SKM-1 (cell line): Measurements from ENCODE around the gene LRRC56.

Source experiments
- DNase-seq: peaks from one replicate; lab custom pipeline; 2025; ENCODE audit not compliant: unreplicated experiment; lab: John Stamatoyannopoulos, UW

The LRRC56 gene

DNA sequence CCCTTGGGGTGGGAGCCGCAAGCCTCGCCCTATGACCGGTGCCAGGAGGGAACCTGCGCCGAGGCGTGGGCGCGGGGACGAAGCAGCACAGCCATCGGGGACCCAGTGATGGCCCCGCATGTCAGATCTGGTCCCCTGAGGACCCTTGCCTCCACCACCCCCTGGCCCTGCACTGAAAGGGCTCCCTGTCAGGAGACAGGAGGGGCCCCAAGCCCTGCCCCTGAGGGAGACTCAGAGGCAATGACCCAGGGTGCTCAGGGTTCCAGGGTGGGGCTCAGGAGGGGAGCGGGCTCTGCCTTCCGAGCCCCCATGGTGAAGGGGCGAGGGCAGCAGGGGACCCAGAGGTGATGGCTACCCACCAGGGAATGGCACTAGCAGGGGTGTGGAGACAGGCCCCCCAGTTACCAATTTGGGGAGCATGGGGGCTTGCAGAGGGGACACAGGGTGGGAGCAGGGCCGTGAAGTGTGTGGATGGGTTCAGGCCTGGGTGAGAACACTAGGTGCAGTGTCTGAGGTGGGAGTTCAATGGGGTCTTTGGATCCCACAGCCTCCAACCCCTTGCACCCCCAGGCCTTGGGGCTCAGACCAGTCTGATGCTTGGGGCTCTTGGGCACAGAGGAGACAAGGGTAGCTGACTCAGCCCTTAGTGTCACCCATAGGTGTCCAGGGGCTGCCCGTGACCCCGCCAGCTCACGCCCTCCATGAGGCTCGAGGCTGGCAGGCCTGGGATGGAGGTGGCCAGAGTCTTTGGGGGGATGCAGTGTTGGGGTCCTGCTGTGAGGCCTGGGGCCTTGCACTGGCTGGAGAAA lies 499 bp downstream of the LRRC56 start:
- DNase-seq, result no peak

- DNase-seq, result no peak
These were observed 1.2 kb downstream of the LRRC56 start for GRCh38 chr11:538431-539051.

GRCh38 chr11:539971-540481 lies 2.7 kb downstream of the LRRC56 start:
- DNase-seq, result no peak

DNA sequence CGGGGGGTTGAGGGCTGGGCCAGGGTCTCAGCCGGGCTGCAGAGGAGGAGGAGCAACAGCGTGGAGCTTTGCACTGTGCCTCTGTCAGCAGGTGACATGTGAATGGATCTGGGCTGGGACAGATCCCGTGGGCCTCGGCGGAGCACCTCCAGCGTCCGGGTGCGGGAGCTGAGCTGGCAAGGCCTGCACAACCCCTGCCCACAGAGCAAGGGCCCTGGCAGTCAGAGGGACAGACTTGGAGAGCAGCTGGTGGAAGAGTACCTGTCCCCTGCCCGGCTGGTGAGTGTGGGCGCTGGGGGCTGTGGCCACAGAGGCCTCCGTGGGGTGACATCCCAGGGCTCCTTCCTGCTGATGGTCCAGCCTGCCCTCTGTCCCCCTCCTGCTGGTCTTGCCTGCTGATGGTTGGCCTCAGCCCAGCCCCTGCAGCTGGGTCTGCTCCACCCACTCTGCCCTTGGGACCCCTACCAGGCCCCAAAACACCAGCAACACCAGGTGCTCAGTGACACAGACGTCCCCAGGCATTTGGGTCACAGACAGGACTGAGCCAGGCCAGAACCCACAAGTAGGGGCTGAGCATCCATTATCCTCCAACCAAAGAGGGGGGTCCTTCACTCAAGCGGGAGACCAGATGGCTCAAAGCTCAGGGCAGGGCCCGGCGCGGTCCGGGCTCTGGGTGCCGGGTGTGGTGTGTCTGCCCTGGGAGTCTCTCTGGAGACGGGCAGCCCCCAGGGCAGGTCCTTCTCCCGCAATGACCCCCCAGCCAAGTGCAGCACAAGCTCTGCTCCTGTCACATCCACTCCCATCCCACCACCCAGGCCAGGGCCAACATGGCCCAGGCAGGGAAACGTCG lies 3.5 kb downstream of the LRRC56 start:
- DNase-seq, result no peak

DNA sequence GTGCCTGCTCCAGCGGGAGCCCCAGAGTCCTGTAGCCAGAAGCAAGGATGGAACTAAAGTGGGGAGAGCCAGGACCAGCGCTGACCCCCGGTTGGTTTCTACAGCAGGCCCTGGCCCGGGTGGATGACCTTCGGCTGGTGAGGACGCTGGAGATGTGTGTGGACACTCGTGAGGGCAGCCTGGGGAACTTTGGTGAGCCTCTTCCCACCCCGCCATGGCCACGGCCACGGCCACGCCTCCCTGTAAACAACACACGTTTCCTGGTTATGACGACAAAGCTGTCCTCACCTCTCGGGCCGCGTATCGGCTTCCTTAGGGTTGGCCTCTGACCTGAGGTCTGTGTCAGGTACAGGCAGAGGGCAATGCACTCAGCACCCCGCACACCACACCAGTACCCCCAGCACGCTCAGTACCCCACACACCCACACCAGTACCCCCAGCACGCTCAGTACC lies 4.1 kb downstream of the LRRC56 start:
- no peak for DNase-seq

DNA sequence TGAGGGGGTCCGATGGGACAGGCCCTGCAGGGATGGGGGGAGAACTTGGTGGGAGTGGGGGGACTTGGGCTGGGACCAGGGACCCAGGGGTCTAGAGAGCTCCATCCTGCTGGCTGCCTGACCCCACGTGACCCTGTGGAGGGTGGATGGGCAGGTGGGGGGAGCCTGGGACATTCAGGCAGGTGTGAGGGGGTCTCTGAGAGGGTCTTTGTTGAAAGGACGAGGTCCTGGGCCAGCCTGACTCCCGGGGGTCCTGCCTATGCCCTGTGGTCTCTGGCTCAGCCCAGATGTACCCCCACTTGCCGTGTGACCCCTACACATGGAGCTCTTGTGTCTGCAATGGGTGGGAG lies 7.5 kb downstream of the LRRC56 start:
- DNase-seq, result no peak

DNA sequence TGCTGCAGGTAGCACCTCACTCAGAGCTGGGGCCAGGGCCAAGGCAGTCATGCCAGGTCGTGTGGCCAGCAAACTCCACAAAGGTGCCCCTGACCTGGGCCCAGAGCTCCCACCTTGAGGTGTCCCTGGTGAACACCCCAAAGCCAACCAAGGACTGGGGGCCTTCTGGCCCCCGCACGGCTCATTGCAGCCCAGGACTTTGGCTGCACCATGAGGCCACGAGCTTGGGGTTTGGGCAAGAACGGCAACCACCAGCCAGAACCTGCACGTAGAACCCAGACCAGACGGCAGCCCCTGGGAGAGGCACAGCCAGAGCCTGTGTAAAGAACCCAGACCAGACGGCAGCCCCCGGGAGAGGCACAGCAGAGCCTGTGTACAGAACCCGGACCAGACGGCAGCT lies 7.8 kb downstream of the LRRC56 start:
- DNase-seq, result no peak

GRCh38 chr11:548700-549603 lies 11.6 kb downstream of the LRRC56 start:
- DNase-seq, result no peak

- DNase-seq, result no peak
These were observed 12.9 kb downstream of the LRRC56 start for GRCh38 chr11:550021-550745.

- no peak for DNase-seq
These were observed 13.4 kb downstream of the LRRC56 start for GRCh38 chr11:550746-551085.

GRCh38 chr11:551131-551530 lies 13.8 kb downstream of the LRRC56 start:
- DNase-seq, result no peak

GRCh38 chr11:551596-551995 lies 14.3 kb downstream of the LRRC56 start:
- DNase-seq, result no peak

GRCh38 chr11:553083-553987 lies 16.0 kb downstream of the LRRC56 start:
- no peak for DNase-seq

DNA sequence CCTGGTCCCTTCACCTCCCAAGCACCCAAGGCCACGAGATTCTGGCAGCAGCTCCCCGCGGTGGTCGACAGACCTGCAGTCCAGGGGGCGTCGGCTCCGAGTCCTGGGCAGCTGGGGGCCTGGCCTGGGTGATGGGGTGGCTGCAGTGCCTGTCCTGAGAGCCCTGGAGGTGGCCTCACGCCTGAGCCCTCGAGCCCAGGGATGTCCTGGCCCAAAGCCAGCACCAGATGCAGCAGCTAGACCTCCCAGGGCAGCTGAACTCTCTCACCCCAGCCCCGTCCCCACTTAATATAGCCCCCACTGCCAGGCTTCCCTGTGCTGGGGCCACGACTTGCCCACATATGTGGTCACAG lies 16.6 kb downstream of the LRRC56 start:
- no peak for DNase-seq

DNA sequence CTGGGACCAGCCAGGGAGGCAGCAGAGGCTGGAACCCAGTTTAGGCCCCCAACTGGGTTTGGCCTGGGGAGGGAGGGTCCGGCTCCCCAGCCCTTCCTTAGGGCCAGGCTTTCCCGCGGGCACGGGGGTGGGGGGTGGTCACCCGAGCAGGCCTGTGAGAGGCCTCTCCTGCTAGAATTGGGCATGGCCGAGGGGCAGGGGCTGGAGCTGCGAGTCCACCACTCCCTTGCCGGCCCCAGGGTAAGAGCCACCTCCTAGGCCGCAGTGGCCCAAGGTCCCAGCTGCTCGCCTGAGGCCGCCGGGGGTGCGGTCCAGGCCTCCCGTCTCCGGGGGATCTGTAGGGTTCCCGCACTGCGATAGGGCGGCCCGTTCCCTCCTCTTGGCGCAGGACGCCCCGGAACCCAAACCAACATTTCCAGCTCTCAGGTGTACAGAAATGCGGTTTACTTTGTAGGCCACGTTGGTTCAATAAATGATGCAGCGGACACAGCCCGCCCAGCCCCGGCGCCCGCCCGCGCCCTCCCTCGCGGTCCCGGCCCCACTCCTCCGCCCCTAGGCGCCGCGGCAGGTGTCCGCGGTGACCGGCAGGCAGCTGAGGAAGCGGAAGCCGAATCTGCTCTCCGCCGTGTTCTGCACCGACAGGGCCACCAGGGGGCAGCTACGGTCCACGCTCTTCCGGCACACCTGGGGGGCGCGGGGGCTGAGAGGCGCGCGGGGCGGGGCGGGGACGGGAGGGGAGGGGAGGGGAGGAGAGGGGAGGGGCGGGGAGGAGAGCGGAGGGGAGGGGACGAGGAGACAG lies 17.3 kb downstream of the LRRC56 start:
- peak; percentile 27 for DNase-seq

DNA sequence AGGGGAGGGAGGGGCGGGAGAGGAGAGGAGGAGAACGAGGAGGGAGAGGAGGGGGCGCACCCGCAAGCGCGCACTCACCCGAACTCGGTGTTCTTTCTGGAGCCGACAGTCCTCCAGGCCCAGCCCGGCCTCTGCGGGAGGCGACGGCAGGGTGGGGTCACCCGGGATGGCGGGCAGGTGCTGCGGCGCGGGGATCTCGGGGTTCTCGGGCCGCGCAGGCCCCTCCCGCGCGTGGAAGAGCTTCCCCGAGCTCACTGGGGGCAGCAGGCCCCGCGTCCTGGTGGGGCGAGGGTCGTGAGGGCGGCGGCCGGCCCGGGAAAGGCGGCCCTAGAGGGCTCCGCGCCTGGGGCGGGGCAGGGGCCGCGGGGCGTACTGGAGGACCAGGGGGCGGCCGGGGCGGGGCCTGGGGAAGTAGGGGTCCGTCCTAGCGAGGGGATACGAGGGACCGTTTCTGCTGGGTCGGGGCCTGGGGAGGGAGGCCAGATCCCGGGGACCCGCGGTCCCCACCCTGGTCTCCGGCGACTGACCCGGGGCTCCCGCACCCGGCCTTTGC lies 18.0 kb downstream of the LRRC56 start:
- no peak for DNase-seq

DNA sequence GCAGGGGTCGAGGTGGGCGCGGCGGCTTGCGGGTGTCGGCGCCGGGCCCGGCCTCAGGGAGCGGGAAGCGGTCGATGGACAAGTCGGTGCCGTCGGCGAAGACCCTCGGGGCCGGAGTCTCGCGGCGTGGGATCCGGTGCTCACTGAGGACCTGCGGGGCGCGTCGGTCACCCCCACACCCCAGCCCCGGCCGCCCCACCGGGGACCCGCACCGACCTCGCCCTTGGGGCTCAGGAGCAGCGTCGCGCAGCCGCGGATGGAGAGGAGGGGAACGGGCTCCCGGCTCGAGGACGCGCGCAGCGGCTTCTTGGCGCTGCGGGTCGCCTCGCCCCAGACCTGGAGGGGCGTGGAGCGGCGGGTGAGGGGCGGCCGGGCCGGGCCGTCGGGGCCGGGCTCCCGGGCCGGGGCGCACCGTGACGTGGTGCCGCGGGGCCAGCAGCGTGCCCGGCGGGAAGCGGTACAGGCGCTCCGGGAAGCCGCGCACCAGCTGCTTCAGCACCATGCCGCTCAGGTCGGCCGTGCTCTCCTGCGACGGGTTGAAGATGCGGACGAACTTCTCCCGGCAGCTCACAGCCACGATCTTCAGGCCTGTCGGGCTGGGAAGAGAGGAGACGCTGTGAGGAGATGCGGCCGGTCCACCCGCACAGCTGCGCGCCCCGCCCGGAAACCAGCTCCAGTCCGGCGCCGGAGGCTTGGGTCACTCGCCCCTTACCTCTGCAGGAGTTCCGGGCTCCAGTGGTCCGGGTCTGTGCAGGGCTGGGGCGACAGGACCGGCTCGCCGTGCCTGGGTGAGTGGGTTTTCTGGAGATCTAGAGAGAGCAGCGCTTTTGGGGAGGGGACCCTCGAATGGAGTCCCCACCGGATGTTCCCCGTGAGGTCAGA lies 18.7 kb downstream of the LRRC56 start:
- DNase-seq, result no peak
